OCI-LY1 (cell line): ENCODE data around the gene RBMX2.

Source experiments
- H2AFZ ChIP-seq: fragments of 200-600 bp; sonication (generic), shearing (Covaris generic); 2 replicates; pipeline ENCODE4 v1.6.0; 2014; ENCODE audit warnings: antibody characterized with exemption, mild to moderate bottlenecking, low read length
- H3F3A ChIP-seq: fragments of 200-600 bp; sonication (generic), shearing (Covaris generic); 2 replicates; pipeline ENCODE4 v1.6.0; 2014; ENCODE audit warnings: mild to moderate bottlenecking, antibody characterized with exemption, low read length, moderate library complexity; ENCODE audit not compliant: insufficient read depth
- H3K27ac ChIP-seq: fragments of 200-600 bp; sonication (generic); 2 replicates; pipeline ENCODE4 v1.5.1; 2014; ENCODE audit warnings: low read length, mixed run types, mild to moderate bottlenecking, low read depth; ENCODE audit not compliant: poor library complexity, severe bottlenecking
- H3K27me3 ChIP-seq: fragments of 200-600 bp; sonication (generic); 2 replicates; pipeline ENCODE4 v1.6.0; 2014; ENCODE audit warnings: antibody characterized with exemption, mild to moderate bottlenecking, low read length, moderate library complexity; ENCODE audit not compliant: insufficient read depth
- H3K36me3 ChIP-seq: fragments of 200-600 bp; sonication (generic); 2 replicates; pipeline ENCODE4 v1.6.1; 2014; ENCODE audit warnings: mild to moderate bottlenecking, antibody characterized with exemption, low read length, moderate library complexity, mixed read lengths; ENCODE audit not compliant: insufficient read depth
- H3K4me1 ChIP-seq: fragments of 200-600 bp; sonication (generic); 2 replicates; pipeline ENCODE4 v1.5.1; 2014; ENCODE audit warnings: mild to moderate bottlenecking, low read length, moderate library complexity; ENCODE audit not compliant: insufficient read depth, severe bottlenecking
- H3K4me2 ChIP-seq: fragments of 200-600 bp; sonication (generic), shearing (Covaris generic); 2 replicates; pipeline ENCODE4 v1.6.1; 2014; ENCODE audit warnings: low read length
- H3K4me3 ChIP-seq: fragments of 200-600 bp; sonication (generic); 2 replicates; pipeline ENCODE4 v1.5.1; 2014; ENCODE audit warnings: low read length, low read depth, mild to moderate bottlenecking, mixed read lengths; ENCODE audit not compliant: poor library complexity, severe bottlenecking
- H3K79me2 ChIP-seq: fragments of 200-600 bp; shearing (Covaris generic); 2 replicates; pipeline ENCODE4 v1.6.1; 2016; ENCODE audit warnings: mixed run types, low read length, mixed read lengths; ENCODE audit not compliant: insufficient read depth
- H3K9ac ChIP-seq: fragments of 200-600 bp; sonication (generic), shearing (Covaris generic); 2 replicates; pipeline ENCODE4 v1.6.1; 2014; ENCODE audit warnings: mild to moderate bottlenecking, low read length, mixed read lengths
- H3K9me2 ChIP-seq: fragments of 200-600 bp; sonication (generic), shearing (Covaris generic); 2 replicates; pipeline ENCODE4 v1.6.1; 2014; ENCODE audit warnings: low read depth, mild to moderate bottlenecking, low read length, mixed read lengths
- H3K9me3 ChIP-seq: fragments of 200-600 bp; shearing (Covaris generic); 2 replicates; pipeline ENCODE4 v1.6.1; 2014; ENCODE audit warnings: low read length, mixed read lengths
- H4K20me1 ChIP-seq: fragments of 200-600 bp; sonication (generic), shearing (Covaris generic); 2 replicates; pipeline ENCODE4 v1.6.0; 2016; ENCODE audit warnings: mild to moderate bottlenecking, low read length; ENCODE audit not compliant: insufficient read depth
- CTCF ChIP-seq: fragments of 200-600 bp; sonication (generic), shearing (Covaris generic); IDR thresholded peaks from 2 replicates; pipeline ENCODE4 v1.5.1; 2017; ENCODE audit warnings: mild to moderate bottlenecking, antibody characterized with exemption, low read length, moderate library complexity, mixed read lengths
- EZH2 ChIP-seq: fragments of 200-600 bp; sonication (generic), shearing (Covaris generic); IDR thresholded peaks from 2 replicates; pipeline ENCODE4 v1.8.0; 2017; ENCODE audit warnings: borderline replicate concordance, mixed run types, mild to moderate bottlenecking, antibody characterized with exemption, low read length, moderate library complexity, mixed read lengths

RBMX2 gene

GRCh38 chrX:130378024-130378669, 23.6 kb upstream of the RBMX2 start:
- no peak for TF ChIP-seq CTCF
- no peak for TF ChIP-seq EZH2
- Histone ChIP-seq H3K9ac (no peak overlapping the region), H4K20me1 (no peaks in the 10 kb centered on the region), H3F3A (no peaks in the 10 kb centered on the region), H3K4me2 (no peak overlapping the region), H3K27ac (no peak overlapping the region), H3K36me3 (no peaks in the 10 kb centered on the region), H3K27me3 (no peaks in the 10 kb centered on the region), H2AFZ (no peak overlapping the region), H3K79me2 (no peaks in the 10 kb centered on the region), H3K4me3 (no peak overlapping the region), H3K9me3 (no peaks in the 10 kb centered on the region), H3K9me2 (no peaks in the 10 kb centered on the region), H3K4me1 (no peaks in the 10 kb centered on the region)

GRCh38 chrX:130385520-130385919, 16.3 kb upstream of the RBMX2 start, which contains the start of gene GPR119:
GPR119 (minus strand) TSS chrX:130385674; CDS start chrX:130385447, 227 bp downstream.
- H3K4me1 ChIP-seq, result no peaks in the 10 kb centered on the region
- no peaks in the 10 kb centered on the region for H3K9me2 ChIP-seq
- no peak within 1 kb of the TSS for H3K27ac ChIP-seq
- no peak within 1 kb of the TSS for H3K4me2 ChIP-seq
- no peaks in the 10 kb centered on the region for H3F3A ChIP-seq
- TF ChIP-seq CTCF (no peak), EZH2 (no peak)
- H3K9ac ChIP-seq, result no peak within 1 kb of the TSS
- H3K36me3 ChIP-seq, result no peaks in the 10 kb centered on the region
- no peaks in the 10 kb centered on the region for H4K20me1 ChIP-seq
- H2AFZ ChIP-seq, result no peak within 1 kb of the TSS
- no peak within 1 kb of the TSS for H3K4me3 ChIP-seq
- H3K79me2 ChIP-seq, result no peaks in the 10 kb centered on the region
- H3K27me3 ChIP-seq, result no peaks in the 10 kb centered on the region
- no peaks in the 10 kb centered on the region for H3K9me3 ChIP-seq

GRCh38 chrX:130386408-130386808, 15.4 kb upstream of the RBMX2 start:
- no peak overlapping the region for H3K9ac ChIP-seq
- no peaks in the 10 kb centered on the region for H3K9me3 ChIP-seq
- no peak overlapping the region for H2AFZ ChIP-seq
- no peaks in the 10 kb centered on the region for H3K79me2 ChIP-seq
- no peaks in the 10 kb centered on the region for H4K20me1 ChIP-seq
- H3K27me3 ChIP-seq, result no peaks in the 10 kb centered on the region
- H3K4me2 ChIP-seq, result no peak overlapping the region
- H3K9me2 ChIP-seq, result no peaks in the 10 kb centered on the region
- H3K4me1 ChIP-seq, result no peaks in the 10 kb centered on the region
- TF ChIP-seq CTCF, result no peak
- no peak for TF ChIP-seq EZH2
- H3K27ac ChIP-seq, result no peak overlapping the region
- H3K36me3 ChIP-seq, result no peaks in the 10 kb centered on the region
- H3K4me3 ChIP-seq, result no peak overlapping the region
- H3F3A ChIP-seq, result no peaks in the 10 kb centered on the region
